Mesenteric fat pad (tissue), 1 donor: ENCODE data around the gene LRRC15. TPM values are rescaled to one million over a fixed set of nuclear protein-coding genes. Genes with fewer than 3 reads are reported as not detected.

Source experiments
- DNase-seq: peaks from one replicate; pipeline ENCODE4 v3.0.0-alpha.2; 2020; ENCODE audit warnings: low spot score
- total RNA-seq: library from RNA; stranded (reverse); fragmentation: NEBNext Ultra II Directional; extraction: Animal tissue kit (Norgen Biotek cat#: 25700); gene quantifications from one replicate; pipeline ENCODE4 v1.2.1, GENCODE V29; 2021
- donor health status: DM: yes; HTN: yes; CAD: no.

The LRRC15 gene
- total RNA-seq, 1 donor from 2014 or later = 0.35 TPM

DNA sequence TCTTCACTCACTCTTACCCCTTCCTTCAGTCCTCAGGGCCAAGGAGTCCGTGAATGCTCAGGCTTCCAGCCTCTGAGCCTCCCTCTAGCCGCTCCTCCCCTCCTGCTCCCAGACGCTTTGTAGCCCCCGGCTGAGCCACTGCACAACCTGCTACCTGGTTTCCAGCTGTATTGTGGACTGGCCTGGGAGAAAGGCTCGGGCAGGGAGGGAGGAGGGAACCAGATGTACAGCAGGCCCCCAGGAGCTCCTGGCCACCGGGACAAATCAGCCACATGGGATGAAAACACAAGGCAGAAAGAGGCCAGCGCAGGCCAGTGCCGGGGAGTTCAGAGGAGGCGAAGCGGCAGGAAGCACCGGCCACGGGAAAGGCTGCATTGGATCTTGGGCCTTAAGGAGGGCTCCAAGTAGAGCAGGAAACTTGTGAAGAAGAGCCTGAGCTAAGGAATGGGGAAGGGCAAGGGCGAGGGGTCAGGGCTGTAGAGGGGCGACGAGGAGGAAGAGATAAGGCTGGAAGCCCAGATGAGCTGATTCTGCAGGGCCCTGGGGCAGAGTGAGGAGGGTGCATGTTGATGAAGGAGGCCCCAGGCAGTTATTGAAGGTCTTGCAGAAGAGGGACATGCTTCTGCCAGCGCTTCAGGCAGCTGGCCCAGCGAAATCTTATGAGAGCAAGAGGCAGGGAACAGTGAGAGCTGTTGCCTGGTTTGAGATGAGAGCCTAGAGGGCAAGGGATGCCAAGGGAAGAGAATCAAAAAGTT is 32.8 kb downstream of the LRRC15 start:
- DNase-seq = no peak

DNA sequence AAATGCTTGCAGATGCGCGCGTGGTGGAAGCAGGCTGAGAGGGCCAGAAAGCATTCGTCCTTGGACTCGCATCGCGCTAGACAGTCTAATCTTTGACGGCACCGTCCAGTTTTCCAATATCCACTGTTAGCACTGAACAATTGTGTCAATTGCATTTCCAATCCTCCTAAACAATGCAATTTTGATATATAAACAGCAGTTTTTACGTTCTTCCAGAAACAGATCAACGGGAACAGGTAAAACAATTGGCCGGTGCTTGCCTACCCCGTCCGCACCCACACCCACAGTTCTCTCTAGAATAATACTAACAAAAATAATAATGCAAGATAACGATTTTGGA is 35.6 kb downstream of the LRRC15 start:
- DNase-seq = no peak

DNA sequence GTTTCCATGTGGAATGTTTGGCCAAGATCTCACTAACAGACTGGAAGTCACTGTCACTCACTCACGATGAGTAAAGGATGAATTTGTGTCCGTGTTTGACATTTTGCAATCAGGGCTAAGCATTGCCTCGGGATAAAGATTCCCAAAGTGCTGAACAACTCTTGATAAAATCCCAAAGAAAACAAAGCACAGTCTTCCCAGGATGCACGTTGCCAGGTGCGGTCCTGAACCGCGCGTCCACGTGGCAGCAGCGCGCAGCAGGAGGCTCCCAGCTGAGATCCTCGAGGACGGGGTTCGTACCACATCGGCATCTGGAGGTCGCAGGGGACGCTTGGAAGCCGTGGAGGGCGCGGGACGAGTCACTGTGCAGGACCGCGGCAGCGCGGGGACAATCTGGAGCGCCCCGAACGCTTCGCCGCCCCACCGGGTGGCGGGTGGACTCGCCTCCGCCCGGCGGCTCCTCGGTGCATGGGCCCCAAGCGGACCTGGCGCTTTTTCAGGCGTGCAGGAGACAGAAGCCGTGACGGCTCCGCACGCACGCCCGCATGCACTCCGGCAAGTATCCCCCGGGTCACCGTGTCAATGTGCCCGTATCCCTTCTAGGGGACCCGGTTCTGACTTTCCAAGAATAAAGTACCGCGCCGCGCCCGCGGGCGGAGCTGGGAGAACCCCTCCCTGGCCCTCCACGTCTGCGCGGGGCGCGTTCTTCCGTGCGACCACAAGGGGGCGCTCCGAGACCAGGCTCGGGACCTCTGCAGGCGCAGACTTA is 36.1 kb downstream of the LRRC15 start:
- peak; percentile 96 for DNase-seq

DNA sequence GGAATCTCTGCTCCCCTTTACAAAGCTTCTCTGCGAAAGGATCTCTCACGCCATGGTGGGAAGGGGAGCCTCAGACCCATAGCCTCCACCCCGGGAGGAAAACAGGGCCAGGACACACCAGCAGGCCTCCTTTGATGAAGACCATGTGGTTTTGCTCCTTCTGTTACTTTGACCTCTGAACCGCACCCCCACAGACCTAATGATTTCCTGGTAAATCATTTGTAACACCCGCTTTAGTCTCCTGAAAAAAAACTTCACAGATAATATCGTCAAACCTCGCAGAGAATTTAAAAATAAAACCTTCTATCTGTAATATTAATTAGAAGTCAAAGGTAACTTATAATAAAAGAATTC is 36.7 kb downstream of the LRRC15 start:
- DNase-seq = no peak

DNA sequence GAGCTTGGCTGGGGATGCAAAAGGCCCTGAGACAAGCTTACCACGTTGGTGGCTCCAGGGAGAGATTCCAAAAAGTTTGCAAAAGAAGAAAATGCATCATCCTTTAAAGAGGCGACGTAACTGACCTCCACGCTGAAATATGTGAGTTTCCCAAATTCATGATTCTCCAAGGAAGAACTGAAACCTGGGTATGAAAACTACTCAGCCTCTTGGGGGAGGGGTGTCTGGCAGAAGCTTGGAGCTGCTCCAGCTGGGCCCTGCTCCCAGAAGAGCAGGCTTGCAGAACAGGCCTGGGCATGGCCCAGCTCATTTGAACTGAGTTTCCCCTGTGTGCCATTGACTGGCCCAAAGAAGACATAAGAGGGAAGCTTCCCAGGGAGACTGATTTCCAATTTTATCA is 39.0 kb downstream of the LRRC15 start:
- DNase-seq = no peak

DNA sequence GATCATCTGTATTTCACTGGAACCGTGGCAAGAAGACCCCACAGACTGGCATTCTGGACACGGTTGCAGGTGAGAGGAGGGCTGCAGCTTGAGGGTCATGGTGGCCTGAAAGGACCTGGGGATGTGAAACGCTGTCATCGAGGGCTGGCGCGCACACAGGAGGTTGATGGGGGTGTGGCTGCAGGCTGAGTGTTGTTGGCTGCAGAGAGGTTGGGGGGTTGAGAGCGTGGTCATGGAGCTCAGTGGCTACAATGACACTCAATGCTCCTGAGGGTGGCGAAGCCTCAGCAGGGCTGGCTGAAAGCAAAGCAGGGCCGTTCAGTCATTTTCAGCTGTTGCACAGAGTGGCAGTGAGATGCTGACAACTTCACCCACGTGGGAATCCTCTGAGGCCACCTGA is 39.4 kb downstream of the LRRC15 start:
- DNase-seq = no peak

DNA sequence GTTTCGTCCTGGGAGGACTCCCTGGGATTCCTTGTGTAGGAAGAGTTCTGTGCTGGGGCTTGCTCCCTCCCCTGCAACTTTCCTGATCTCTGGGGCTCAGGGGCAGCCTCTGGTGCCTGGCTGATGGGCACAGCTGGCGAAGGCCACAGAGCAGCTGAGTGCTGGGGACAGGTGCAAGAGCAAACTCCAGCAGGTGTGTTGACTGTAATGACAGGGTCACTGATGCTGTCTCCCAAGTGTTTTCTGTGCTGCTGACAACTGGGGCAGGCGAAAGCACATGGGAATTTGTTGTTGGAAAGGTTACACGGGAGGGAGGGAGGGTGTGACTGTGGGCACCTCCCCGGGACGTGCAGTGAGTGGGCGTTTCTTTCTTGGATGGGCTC is 40.0 kb downstream of the LRRC15 start:
- DNase-seq = no peak

DNA sequence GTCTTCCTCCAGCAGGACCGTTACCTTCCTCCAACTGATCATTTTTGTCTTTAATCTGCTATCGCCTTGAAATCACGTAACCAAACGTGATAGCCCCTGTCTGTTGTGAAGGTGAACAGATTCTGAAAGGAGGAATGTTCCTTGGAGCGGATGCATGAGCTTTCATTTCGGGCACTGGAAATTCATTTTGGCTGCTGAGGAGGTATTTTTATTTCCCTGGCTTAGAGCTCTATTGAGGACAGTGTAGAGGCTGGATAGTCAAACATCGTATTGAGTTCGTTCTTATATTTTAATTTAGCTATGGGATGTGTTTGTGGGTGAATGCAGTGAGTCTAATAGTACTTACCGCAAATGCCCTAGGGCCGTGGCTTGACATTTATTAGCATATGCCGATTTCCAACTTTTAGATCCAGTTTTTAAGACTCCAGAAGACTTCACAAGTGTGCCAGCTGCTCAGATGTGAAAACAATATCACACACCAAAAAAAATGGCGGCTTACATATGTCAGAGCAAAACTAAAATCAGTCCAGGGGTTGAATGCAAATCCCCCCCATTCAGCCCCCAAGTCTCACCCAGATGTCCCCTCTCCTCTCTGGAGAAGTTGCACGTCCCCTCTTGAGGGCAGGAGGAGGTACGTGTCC is 40.5 kb downstream of the LRRC15 start:
- DNase-seq = no peak

DNA sequence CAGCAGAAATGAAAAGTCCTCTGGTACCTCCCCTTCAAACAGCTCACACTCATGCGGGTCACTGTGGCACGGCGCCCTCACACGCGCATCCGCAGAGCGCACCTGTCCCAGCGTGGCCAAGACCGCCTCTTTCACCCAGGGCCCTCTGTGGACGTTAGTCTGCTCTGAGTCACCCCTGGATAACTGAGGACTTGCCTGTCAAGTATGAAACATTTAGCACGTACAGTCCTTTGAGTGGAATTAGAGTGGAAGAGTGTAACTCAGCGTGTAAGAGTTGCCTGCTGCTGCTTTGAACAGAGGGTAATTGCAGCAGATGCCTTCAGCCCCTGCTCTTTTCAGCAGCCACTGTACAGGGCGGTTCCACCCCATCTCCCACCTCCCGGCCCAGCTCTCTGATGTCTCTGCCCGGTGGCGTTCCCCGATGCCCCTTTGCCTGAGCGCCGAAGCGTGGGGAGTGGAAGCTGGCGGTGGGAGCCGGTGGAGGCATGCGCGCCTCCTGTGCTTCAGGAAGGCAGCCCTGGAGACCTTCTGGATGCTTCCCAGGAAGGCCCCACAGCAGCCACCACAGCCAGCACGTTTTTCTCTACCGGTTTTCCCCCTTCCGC is 41.4 kb downstream of the LRRC15 start:
- DNase-seq = no peak

DNA sequence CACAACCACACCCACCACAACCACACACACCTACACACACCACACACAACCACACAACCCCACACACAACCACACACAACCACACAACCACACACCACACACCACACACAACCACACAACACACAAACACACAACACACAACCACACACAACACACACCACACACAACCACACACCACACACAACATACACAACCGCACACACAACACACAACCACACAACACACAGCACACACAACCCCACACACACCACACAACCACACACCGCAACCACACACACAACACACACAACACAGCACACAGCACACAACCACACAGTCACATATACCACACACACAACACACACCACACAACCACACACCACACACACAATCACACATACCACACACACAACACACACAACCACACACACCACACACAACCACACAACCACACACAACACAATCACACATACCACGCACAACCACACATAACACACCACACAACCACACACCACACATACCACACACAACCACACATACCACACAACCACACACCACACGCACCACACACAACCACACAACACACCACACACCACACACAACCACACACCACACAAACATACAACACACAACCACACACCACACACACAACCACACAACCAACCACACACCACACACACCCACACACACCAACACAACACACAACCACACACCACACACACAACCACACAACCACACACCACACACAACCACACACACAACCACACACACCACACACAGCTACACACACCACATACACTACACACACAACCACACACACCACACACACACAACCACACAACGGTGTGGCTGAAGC is 42.1 kb downstream of the LRRC15 start:
- no peak for DNase-seq

DNA sequence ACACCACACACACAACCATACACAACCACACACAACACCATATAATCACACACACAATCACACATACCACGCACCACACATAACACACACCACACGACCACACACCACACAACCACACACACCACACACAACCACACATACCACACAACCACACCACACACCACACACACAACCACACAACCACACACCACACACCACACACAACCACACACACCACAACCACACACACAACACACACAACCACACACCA is 42.6 kb downstream of the LRRC15 start:
- no peak for DNase-seq

DNA sequence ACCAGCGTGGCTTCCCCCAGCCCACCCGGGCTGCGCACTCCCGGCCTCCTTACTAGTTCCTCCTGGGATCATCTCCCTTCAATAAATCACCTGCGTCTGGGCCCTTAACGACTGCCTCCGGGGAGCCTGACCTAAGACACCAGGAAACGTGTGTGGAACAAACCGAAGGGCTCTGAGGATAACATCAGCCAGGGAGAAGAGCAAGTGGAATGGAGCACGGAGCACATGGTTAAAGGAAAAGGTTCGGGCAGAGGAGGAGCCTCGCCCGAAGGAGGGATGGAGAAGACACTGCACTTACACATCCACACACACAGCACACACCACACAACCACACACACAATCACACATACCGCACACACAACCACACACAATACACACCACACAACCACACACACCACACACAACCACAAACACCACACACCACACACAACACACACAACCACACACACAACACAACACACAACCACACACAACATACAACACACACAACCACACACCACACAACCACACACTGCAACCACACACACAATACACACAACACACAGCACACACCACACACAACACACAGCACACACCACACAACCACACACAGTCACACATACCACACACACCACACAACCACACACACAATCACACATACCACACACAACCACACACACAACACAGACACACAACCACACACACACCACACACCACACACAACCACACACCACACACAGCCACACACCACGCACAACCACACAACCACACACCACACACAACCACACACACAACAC is 43.2 kb downstream of the LRRC15 start:
- no peak for DNase-seq

DNA sequence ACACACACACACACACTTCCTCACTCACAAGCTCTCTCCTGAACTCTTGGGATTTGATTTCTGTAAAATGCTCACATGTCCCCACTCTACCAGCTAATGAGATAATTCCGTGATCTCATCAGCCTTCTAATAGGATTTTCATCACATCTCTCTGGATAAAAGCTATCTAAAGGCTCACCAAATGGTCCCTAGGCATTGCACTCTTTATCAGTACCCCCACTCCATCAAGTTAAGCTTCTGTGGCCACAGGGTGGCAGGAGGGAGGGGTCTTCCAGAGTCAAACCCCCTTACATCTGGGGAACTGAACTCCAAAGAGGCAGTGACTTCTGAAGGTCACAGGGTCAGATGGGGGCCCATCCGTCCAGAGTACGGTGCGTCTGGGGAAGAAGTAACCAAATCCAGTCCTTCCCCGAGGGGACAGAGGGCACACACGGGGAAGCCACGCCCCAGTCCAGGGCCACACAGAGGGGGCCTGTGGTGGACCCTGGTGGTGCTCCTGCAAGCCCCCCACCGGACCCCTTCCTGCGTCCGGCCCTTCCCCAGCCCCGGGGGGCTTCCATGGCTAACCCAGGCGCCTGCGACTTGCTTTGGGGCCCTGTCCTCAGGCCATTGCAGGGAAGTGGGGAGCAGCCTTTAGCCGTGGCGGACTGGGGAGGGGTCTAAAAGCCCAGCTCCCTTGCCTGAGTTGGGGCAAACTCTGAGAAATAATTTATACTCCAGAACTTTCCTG is 44.0 kb downstream of the LRRC15 start:
- no peak for DNase-seq

DNA sequence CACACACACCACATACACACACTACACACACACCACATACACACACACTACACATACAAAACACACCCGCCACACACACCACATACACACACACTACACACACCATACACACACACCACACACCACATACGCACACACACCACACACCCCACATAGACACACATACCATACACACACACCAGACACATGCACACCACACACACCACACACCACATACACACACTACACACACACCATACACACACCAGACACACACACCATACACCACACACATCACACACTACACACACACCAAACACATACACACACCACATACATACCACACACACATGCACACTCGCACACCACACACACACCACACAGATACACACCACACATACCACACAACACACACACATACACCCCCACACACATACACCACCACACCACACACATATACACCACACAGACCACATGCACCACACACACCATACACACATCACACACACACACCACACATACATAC is 44.7 kb downstream of the LRRC15 start:
- no peak for DNase-seq

DNA sequence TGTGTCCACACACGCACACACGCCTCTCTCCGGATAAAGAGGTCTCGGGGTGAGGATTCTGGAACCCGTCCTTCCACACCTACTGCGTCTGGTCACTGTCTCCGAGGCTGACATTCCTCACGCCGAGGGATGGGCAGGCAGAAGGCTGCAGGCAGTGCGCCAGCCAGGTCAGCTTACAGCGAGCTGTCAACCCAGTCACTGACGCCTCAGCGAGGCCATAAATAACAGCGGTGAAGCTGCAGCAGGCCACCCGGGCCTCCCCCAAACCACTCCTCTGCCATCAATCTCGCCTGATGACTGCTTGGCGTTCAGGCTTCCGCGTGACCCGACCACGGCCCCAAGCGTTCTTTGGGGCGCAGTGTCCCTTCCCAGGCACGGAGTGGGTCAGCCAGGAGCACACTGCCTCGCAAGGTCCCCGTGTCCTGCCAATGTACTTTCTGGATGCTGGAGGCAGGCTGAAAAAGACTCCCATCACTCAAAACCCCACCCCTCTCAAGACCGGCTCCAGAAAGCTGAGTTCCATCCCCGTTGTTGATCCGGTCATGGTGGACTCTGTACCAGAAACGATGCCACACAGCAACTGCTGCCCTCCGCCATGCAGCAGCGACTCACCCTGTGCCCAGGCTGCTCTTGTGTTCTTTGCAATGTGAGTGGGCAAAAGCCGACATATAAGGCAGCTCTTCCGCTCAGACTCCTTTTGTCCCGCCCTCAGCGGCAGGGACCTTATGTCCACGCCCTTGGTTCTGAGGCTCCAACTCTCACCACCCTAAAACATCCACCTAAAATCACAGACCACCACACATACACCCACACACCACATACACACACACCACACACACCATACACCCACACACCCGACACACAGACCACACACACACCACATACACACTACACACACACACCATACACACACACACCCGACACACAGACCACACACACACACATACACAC is 45.5 kb downstream of the LRRC15 start:
- DNase-seq = no peak

DNA sequence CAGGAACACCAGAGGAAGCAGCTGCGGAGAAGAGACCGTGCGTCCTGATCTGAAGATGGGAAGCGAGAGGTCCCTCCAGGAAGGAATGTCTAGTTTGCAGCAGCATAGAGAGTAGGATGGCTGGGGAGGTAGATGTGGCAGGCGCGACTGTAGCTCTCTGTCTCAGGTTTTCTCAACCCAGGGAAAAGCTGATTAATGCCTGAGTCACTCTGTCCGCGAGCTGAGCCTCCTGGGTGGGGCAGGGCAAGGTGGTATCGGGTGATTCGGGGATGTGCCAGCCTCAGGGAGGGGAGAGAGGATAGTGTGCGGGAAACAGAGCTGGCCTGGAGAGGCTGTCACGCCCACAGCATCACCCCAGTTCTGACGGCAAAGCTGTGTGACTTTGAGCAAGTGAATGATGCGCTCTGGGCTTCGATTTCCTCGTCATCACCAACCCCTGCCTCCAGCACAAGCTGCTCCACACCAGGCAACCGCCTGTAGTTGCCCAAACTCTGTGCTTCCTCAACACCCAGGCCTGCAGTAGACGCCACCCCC is 46.8 kb downstream of the LRRC15 start:
- no peak for DNase-seq

DNA sequence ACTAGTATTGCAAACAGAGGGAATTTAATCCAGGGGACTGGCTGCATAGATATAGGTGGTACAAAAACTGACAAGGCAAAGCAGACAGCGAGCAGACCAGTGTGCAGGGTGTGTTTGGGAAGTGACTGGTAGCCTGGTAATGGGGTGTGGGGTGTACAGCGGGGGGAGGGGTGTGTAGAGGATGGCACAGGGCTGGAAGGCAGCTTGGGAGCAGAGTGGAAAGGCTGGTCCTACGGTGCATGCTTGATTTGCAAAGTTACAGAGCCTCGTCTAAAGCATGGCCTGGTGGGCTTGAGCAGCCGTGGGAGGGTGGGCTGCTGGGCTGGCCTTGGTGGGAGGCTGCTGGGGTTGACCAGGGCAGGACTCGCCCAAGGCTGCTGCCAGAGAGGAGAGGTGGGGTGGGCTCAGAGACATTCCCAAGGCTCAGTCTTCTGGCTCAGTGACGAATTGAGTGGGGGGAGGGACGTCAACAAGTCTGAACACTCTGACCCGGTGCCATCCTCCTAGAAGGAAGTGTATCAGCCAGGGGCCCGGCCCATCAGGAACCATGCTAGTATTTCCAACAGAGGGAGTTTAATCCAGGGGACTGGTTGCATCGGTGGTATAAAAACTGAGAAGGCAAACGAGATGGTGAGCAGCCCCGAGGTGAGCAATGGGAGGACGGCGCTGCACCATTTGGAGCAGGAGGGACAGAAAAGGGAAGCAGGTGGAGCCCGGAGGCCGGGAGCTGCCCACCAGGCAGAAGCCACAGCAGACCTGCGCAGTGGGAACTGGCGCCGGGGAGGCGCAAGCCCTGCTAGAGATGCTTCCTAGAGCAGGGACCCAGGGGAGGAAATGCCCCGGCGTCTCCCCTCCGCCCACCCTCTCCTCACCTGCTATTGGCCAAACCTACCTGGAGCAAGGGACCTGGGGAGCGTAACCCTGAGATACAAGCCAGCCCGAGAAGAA is 47.6 kb downstream of the LRRC15 start:
- no peak for DNase-seq
